Type B pancreatic cell (in vitro differentiated cells): ENCODE data around the gene PLCL1. TPM values are rescaled to one million over a fixed set of nuclear protein-coding genes. Genes with fewer than 3 reads are reported as not detected.

Source experiments
- DNase-seq: peaks from one replicate; pipeline ENCODE4 v3.0.0; 2021; ENCODE audit warnings: mixed read lengths; ENCODE audit not compliant: unreplicated experiment; ENCODE audit errors: extremely low spot score
- H3K27ac Mint-ChIP-seq: 2 replicates; pipeline ENCODE4 v1.8.0; 2021; ENCODE audit warnings: mild to moderate bottlenecking, mixed read lengths
- H3K27me3 Mint-ChIP-seq: 2 replicates; pipeline ENCODE4 v1.8.0; 2021; ENCODE audit warnings: mixed read lengths
- H3K36me3 Mint-ChIP-seq: 2 replicates; pipeline ENCODE4 v1.8.0; 2021; ENCODE audit warnings: mixed read lengths
- H3K4me1 Mint-ChIP-seq: one replicate; pipeline ENCODE4 v1.8.0; 2021; ENCODE audit warnings: mixed read lengths; ENCODE audit not compliant: unreplicated experiment
- H3K4me3 Mint-ChIP-seq: 2 replicates; pipeline ENCODE4 v1.8.0; 2021; ENCODE audit warnings: mild to moderate bottlenecking, mixed read lengths
- H3K9me3 Mint-ChIP-seq: 2 replicates; pipeline ENCODE4 v1.8.0; 2021; ENCODE audit warnings: mixed read lengths
- CTCF ChIP-seq: fragments of 200-600 bp; sonication (generic); conservative IDR thresholded peaks from 2 replicates; pipeline ENCODE4 v1.5.0; 2021; ENCODE audit warnings: antibody characterized with exemption, mild to moderate bottlenecking
- total RNA-seq: library from RNA; stranded (reverse); gene quantifications from 2 replicates; pipeline ENCODE4 v1.2.1, GENCODE V29; 2021; ENCODE audit warnings: low replicate concordance

PLCL1 gene
- total RNA-seq, 1 donor from 2014 or later, result 4.4 TPM

DNA sequence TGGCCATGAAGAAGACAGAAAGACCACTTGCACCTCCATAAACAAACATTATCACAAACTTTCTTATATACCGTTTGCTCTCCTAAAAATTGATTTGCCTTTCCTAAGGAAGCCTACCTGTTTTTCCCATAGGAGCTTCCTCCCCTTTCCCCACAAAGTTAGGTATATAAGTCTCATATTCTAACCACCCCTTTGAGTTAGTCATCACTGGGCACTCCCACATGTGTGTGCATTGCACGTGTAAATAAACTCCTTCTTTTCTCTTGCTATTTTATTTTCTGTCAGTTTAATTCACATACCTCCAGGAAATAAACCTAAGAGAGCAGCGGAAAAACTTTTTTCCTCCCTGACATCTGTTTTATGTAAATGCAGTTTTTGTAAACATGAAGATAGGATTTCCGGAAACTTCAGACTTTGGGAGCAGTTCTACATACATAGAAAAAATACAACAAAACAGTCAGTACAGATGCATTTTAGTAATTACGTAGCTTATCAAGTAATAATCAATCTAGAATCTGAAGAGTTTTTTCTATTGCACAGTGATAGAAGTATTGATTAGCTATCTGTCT lies 46.6 kb downstream of the PLCL1 start:
- Mint-ChIP-seq H3K9me3 (no peaks in the 10 kb centered on the region), H3K4me3 (no peak overlapping the region), H3K4me1 (no peaks in the 10 kb centered on the region), H3K27ac (no peak overlapping the region), H3K36me3 (no peaks in the 10 kb centered on the region), H3K27me3 (no peaks in the 10 kb centered on the region)
- TF ChIP-seq CTCF, result no peak
- DNase-seq, result no peak

- no peaks in the 10 kb centered on the region for H3K9me3 Mint-ChIP-seq
- DNase-seq, result no peak
- no peaks in the 10 kb centered on the region for H3K36me3 Mint-ChIP-seq
- H3K4me3 Mint-ChIP-seq, result no peak overlapping the region
- H3K27ac Mint-ChIP-seq, result no peak overlapping the region
- no peaks in the 10 kb centered on the region for H3K4me1 Mint-ChIP-seq
- H3K27me3 Mint-ChIP-seq, result no peaks in the 10 kb centered on the region
- no peak for TF ChIP-seq CTCF
These were observed 47.1 kb downstream of the PLCL1 start for GRCh38 chr2:197851451-197851850.

DNA sequence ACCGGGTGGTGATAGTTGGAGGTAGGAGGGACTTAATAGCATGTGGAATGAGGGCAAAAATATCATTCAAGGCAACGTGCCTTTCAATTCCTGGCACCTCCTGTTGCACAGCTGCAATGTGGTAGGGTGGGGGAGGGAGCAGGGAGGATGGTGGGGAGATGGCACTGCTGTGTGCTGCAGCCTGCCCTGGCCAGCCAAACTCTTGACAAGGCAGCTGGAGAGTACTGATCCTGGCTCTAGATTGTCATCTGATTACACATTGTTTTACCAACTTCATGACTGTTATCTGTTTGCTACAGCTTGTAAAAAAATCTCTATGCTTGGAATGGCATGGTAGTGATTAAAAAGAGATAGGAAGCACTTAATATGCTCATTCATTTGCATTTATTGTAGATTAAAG lies 47.7 kb downstream of the PLCL1 start:
- no peaks in the 10 kb centered on the region for H3K9me3 Mint-ChIP-seq
- no peak overlapping the region for H3K27ac Mint-ChIP-seq
- H3K36me3 Mint-ChIP-seq, result no peaks in the 10 kb centered on the region
- no peak for DNase-seq
- H3K4me1 Mint-ChIP-seq, result no peaks in the 10 kb centered on the region
- no peak for TF ChIP-seq CTCF
- no peak overlapping the region for H3K4me3 Mint-ChIP-seq
- H3K27me3 Mint-ChIP-seq, result no peaks in the 10 kb centered on the region

- Mint-ChIP-seq H3K27me3 (no peaks in the 10 kb centered on the region), H3K4me1 (peaks cover 6% of the 10 kb centered on the region), H3K9me3 (peaks cover 5% of the 10 kb centered on the region), H3K4me3 (no peak overlapping the region), H3K36me3 (no peaks in the 10 kb centered on the region), H3K27ac (no peak overlapping the region)
- no peak for DNase-seq
- TF ChIP-seq CTCF, result no peak
These were observed 49.2 kb downstream of the PLCL1 start for GRCh38 chr2:197853549-197853948.

DNA sequence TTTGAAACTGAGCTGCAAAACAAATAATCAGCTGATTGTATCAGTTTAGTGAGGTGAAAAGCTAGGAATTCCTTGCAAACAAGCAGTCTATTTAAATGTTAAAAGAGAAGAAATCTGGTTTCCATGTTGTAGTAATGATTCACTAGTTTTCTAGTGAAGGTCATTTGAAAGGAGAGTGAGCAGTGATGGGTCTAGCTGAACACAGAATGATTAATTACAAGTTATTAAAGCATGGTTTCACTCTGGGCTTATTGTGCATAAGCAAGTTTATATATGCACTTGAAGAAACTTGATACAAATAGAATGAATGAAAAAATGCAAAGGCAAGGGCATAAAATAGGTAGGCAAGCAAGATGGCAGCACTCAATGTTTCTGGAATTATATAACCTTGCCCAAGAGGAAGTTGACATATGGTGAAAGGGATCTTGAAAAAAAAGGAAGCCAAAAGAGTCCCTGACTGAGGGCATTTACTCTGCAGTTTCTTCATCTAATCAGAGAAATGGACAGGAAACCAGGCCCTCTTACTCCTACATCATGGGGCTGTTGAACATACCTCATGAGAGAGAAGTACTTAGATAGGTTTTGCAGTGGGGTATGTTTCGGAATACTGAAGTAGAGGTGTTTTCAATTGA lies 53.2 kb downstream of the PLCL1 start:
- no peaks in the 10 kb centered on the region for H3K27me3 Mint-ChIP-seq
- peaks cover 6% of the 10 kb centered on the region for H3K4me1 Mint-ChIP-seq
- no peaks in the 10 kb centered on the region for H3K36me3 Mint-ChIP-seq
- H3K4me3 Mint-ChIP-seq, result no peak overlapping the region
- no peak for TF ChIP-seq CTCF
- DNase-seq, result no peak
- H3K9me3 Mint-ChIP-seq, result peaks cover 5% of the 10 kb centered on the region
- no peak overlapping the region for H3K27ac Mint-ChIP-seq
